Kidney (tissue), 14 donors: ENCODE results near the gene SMIM23. TPM values are rescaled to one million over a fixed set of nuclear protein-coding genes. Genes with fewer than 3 reads are reported as not detected.

Source experiments
- DNase-seq, 5 donors: peaks; one replicate each; pipeline ENCODE4 v3.0.0-alpha.2; 2013 to 2020
- FAIRE-seq: peaks from 2 replicates; lab custom pipeline; 2012; peaks lifted over from hg19 to GRCh38; lab: Jason Lieb, UNC
- H3K27ac ChIP-seq, 2 donors: one replicate each; pipeline ENCODE4 v1.7.0; 2013; ENCODE audit warnings: low read depth in 2 of 2, low read length in 2 of 2, inconsistent platforms in 1 of 2
- H3K27me3 ChIP-seq: one replicate; pipeline ENCODE4 v1.7.1; 2013; ENCODE audit warnings: low read length, inconsistent platforms; ENCODE audit not compliant: control insufficient read depth, insufficient read depth
- H3K36me3 ChIP-seq, 3 donors: one replicate each; pipeline versions ENCODE4 v1.7.0 to v1.7.1; 2013; ENCODE audit warnings: low read length in 3 of 3, control low read depth in 1 of 3, inconsistent platforms in 1 of 3; ENCODE audit not compliant: insufficient read depth in 3 of 3, control insufficient read depth in 2 of 3
- H3K4me1 ChIP-seq, 3 donors: one replicate each; pipeline versions ENCODE4 v1.7.0 to v1.7.1; 2013; ENCODE audit warnings: low read length in 3 of 3, inconsistent platforms in 1 of 3, low read depth in 1 of 3; ENCODE audit not compliant: control insufficient read depth in 2 of 3, insufficient read depth in 2 of 3
- H3K4me3 ChIP-seq, 3 donors: one replicate each; pipeline versions ENCODE4 v1.7.0 to v1.8.1; 2013; ENCODE audit warnings: low read length in 3 of 3, control low read depth in 1 of 3, inconsistent platforms in 1 of 3
- H3K9ac ChIP-seq, 3 donors: one replicate each; pipeline versions ENCODE4 v1.7.0 to v1.7.1; 2013; ENCODE audit warnings: low read length in 3 of 3, control low read depth in 1 of 3, inconsistent platforms in 1 of 3
- H3K9me3 ChIP-seq, 3 donors: one replicate each; pipeline versions ENCODE4 v1.7.0 to v1.7.1; 2013; ENCODE audit warnings: low read length in 3 of 3, control low read depth in 1 of 3, inconsistent platforms in 1 of 3; ENCODE audit not compliant: control insufficient read depth in 2 of 3, insufficient read depth in 1 of 3
- intact Hi-C: fragments of 100-400 bp; cut with DNase I; formaldehyde crosslinking; loops from one replicate; pipeline ENCODE4 v1.11.1; 2022
- polyA plus RNA-seq: library from polyadenylated mRNA; stranded (reverse); fragments of 350-450 nt; fragmentation: Illumina TruSeq; extraction: RNeasy Lipid Tissue Mini Kit (QIAGEN cat#74804); gene quantifications from one replicate; pipeline ENCODE4 v1.2.3, GENCODE V29; 2014; ENCODE audit warnings: low read depth, low replicate concordance; ENCODE audit not compliant: insufficient read depth
- total RNA-seq: library from RNA; stranded (reverse); fragmentation: NEBNext Ultra II Directional; extraction: Animal tissue kit (Norgen Biotek cat#: 25700); gene quantifications from one replicate; pipeline ENCODE4 v1.2.1, GENCODE V29; 2021
- TF ChIP-seq, protein P1 (sequence below): IDR thresholded peaks from 3 replicates; pipeline ENCODE4 v1.5.1; 2012; ENCODE audit warnings: mild to moderate bottlenecking, moderate library complexity, borderline replicate concordance; ENCODE audit not compliant: insufficient read depth; ENCODE audit errors: extremely low read depth
- donor health status: control.
- donor health status: control.
- donor health status: control.
- donor health status: control.
- donor health status: control.
- donor health status: DM: yes; HTN: yes; CAD: no.
- donor health status: Normal renal cell carcinoma (clear cell type).

SMIM23 gene
- total and polyA plus RNA-seq, 2 donors from 2014 or later: not detected

DNA sequence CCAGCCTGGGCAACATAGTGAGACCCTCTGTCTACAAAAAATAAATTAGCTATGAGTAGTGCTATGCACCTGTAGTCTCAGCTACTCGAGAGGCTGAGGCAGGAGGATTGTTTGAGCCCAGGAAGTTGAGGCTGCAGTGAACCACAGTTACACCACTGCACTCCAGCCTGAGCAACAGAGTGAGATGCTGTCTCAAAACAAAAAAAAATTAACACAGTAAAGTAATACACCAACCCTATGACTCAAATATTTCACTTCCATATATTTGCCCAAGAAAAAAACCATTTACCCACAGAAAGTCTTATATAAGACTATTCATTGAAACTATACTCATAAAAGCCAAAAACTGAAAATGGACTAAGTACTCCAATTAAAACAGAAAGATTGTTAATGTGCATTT is 16.2 kb downstream of the SMIM23 start:
- H3K4me1 ChIP-seq: no peaks in the 10 kb centered on the region
- H3K27ac ChIP-seq: no peak overlapping the region
- no peak overlapping the region for H3K9ac ChIP-seq
- H3K36me3 ChIP-seq: no peaks in the 10 kb centered on the region
- intact Hi-C loops: no loop called here
- TF ChIP-seq, protein P1, sequence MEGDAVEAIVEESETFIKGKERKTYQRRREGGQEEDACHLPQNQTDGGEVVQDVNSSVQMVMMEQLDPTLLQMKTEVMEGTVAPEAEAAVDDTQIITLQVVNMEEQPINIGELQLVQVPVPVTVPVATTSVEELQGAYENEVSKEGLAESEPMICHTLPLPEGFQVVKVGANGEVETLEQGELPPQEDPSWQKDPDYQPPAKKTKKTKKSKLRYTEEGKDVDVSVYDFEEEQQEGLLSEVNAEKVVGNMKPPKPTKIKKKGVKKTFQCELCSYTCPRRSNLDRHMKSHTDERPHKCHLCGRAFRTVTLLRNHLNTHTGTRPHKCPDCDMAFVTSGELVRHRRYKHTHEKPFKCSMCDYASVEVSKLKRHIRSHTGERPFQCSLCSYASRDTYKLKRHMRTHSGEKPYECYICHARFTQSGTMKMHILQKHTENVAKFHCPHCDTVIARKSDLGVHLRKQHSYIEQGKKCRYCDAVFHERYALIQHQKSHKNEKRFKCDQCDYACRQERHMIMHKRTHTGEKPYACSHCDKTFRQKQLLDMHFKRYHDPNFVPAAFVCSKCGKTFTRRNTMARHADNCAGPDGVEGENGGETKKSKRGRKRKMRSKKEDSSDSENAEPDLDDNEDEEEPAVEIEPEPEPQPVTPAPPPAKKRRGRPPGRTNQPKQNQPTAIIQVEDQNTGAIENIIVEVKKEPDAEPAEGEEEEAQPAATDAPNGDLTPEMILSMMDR: no peak
- H3K9me3 ChIP-seq: no peaks in the 10 kb centered on the region
- H3K4me3 ChIP-seq: no peak overlapping the region
- DNase-seq (no peak), FAIRE-seq (no peak)
- no peaks in the 10 kb centered on the region for H3K27me3 ChIP-seq

DNA sequence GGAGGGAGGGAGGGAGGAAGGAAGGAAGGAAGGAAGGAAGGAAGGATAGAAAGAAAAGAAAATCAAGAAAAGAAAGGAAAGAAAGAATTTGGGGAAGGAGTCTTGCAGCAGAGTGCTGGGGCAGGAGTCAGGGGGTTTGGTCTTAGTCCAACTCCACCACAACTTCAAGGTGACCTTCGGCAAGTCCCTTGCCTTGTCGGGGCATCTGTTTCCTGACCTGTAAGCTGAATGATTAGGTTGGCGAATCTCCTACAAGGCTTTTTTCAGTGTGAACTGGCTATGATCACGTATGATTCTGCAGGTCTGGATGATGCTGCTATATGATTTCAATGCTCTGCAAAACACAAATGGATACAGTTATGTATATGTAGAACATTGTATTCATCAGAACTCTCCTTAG is 20.1 kb downstream of the SMIM23 start:
- Histone ChIP-seq H3K4me1 (no peaks in the 10 kb centered on the region), H3K9ac (no peak overlapping the region), H3K27me3 (no peaks in the 10 kb centered on the region), H3K4me3 (no peak overlapping the region), H3K36me3 (no peaks in the 10 kb centered on the region), H3K9me3 (peaks cover 0 to 5% (median 0%) of the 10 kb centered on the region in 3 donors), H3K27ac (no peak overlapping the region)
- FAIRE-seq (no peak), DNase-seq (no peak)
- TF ChIP-seq, protein P1: no peak
- intact Hi-C loops: no loop called here

DNA sequence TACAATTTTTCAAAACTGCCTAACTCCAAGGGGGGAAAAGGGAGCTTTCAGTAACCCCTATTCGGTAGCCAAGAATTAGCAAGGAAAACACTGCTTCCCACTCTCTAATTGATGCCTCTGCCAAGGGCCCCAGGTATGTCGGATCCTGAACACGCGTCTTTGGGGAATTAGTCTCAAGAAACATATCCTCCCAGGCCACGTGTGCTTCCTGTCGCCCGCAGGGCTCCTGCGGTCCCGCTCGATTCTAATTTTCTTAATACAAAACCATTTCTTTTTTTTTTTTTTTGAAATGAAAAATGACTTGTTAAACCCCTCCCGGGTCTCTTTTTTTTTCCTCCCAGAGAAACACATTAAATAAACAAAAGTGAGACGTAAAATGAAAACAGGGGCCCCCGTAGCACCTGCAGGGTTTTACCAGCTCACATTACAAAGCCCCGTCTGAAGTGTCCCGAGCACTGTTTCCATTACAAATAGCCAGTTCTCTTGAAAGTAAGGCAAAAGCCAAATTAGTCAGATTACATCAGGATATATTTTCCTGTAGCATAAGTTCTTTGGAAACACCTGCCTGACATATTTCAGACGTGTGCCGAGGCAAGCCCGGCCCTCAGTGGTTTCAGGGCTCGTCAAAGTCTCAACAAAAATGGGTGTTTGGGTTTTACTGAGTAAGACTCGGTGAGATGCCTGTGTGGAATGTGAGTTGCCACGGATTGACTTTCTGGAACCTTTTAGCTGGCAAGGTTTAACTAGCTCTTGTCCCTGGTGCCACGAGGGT is 21.5 kb downstream of the SMIM23 start:
- DNase-seq (peak in 3 of 5 donors; percentile 39 to 68 (median 50)), FAIRE-seq (no peak)
- H3K9ac ChIP-seq: no peak overlapping the region
- peaks cover 0 to 9% (median 3%) of the 10 kb centered on the region in 3 donors for H3K9me3 ChIP-seq
- no peaks in the 10 kb centered on the region for H3K4me1 ChIP-seq
- no peak overlapping the region for H3K27ac ChIP-seq
- TF ChIP-seq, protein P1: no peak
- H3K27me3 ChIP-seq: no peaks in the 10 kb centered on the region
- intact Hi-C loops: no loop called here
- H3K36me3 ChIP-seq: no peaks in the 10 kb centered on the region
- no peak overlapping the region for H3K4me3 ChIP-seq
